Measurements from ENCODE around the gene PARP15.
"Not testable (repeated sequence)": the region's sequence is repeated elsewhere in the genome, so short reads cannot be mapped to it uniquely, and the experiment has no call there.

PARP15 gene

DNA sequence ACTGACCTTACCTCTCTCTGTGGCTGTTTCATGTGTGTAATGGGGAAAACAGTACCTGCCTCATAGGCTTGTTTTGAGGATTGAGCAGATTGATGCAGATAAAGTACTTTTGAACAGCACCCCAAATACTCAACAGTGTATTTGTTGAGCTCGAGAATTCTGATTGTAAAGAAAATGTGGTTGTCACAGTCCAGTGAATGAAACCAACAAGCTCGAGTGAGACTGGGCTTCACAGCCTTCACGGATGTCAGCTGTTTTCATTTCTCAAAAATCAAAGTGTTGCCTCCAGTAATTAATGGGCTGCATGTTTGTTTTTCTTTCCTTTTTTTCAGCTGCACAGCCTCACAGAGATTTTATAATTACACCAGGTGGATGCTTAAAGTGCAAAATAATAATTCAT is 43.7 kb downstream of the PARP15 start:
- no peak for DNase-seq

DNA sequence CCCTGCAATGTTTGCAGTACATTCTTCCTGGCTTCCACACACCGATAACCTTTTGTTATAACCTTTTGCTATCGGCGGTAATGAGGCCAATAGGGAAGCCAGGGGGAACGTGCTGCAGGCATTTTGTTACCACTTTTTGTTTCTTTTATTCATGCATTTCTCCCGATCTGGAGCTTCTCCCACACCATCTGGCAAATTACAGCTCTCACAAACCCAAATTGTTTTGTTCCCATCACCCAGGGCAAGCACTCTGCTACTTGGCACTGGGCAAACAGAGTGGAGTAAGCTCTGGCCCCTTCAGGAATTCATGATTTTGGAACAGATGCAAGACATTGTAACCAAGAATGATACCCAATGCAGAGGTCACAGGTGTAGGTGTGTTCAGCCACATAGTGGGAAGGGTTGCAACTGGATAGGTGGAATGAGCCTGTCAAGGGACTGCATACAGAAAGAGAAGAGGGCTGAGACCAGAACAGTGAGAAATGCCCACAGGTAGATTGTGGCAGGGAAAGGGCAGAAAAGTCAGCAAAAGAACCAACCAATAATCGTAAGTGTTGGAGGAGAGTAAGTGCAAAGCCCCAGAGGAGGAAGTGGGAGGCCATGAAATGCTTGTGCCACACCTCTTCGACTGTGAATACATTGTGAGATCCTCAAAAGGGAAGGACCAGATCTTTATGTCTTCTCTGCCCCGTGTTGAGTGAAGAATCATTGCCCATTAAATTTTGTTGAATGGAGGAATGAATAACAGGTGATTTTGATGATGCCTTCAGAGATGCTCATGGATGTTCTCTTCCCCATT is 45.8 kb downstream of the PARP15 start:
- DNase-seq: no peak

DNA sequence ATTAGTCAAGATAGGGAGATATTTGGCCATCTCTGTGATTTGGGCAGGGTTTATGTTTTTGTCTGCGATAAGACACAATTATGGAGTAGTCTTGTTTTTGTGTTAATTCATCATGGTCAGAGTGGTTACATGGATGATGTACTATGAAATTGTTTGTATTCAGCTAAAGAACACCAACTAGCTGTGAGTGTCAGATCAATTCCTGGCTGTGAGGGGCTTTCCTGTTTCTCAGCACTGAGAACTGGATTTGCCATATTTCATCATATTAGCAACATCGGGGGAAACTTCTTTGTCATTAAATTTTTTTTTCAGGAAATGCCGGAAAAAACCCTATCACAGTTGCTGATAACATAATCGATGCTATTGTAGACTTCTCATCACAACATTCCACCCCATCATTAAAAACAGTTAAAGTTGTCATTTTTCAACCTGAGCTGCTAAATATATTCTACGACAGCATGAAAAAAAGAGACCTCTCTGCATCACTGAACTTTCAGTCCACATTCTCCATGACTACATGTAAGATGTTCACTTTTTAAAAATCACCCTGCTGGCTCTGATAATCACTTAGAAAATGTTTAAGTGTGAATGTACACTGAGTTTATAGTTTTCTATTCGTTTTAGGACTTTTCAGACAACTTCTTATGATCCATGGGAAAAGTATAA is 49.2 kb downstream of the PARP15 start:
- DNase-seq: no peak

DNA sequence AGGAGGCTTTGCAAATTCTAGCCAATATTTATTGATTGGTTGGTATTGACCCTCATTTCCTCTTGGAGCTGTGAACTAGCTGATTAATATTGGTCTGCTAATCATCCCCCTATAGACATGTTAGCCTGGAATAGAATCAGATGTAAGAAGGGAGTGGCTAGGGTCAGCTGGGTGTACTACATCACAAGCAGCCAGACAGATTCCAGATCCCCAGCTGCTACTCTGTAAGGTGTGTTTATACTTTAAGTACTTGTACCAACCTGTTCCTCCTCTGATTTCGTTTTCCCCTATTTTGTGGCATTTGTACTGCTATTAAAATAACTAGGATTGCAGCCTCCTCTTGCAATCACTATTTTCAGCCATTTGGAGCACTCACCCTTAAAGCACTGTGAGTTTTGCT is 49.9 kb downstream of the PARP15 start:
- DNase-seq: no peak

DNA sequence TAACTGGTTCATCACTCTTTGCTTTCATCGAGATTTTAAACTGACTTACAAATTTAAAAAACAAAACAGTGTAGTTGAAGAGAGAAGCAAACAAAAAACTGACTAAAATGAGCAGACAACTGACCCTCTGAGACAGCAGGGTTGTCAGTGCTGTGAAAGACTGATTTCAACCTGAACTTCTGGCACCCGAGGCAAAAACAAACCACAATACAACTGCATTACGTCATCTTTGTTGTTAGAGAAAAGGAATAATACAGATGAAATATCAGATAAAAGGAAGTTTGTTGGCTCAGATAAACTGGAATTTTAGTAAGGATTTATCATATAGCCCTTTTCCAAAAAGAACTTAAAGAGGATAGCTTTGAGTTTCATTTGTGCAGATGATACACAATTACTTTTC is 51.1 kb downstream of the PARP15 start:
- DNase-seq: no peak

DNA sequence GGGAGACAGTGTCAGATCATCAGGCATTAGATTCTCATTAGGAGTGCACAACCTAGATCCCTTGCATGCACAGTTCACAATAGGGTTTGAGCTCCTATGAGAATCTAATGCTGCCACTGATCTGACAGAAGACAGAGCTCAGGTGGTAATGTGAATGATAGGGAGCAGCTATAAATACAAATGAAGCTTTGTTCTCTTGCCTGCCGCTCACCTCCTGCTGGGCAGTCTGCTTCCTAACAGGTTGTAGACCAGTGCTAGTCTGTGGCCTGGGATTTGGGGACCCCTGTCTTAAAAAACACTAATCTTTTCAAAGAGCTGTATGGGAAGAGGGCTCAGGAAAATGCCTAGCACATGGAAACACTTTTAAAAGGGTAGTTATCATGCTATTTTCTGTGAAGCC is 52.3 kb downstream of the PARP15 start:
- DNase-seq: no peak

DNA sequence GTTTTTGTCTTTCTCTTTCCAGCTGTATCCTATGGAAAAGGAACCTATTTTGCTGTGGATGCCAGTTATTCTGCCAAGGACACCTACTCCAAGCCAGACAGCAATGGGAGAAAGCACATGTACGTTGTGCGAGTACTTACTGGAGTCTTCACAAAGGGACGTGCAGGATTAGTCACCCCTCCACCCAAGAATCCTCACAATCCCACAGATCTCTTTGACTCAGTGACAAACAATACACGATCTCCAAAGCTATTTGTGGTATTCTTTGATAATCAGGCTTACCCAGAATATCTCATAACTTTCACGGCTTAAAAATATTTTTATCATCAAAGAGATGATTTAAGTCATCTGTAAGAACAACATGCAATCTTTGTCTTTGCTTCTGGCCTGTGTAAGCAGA is 58.3 kb downstream of the PARP15 start:
- DNase-seq: no peak

DNA sequence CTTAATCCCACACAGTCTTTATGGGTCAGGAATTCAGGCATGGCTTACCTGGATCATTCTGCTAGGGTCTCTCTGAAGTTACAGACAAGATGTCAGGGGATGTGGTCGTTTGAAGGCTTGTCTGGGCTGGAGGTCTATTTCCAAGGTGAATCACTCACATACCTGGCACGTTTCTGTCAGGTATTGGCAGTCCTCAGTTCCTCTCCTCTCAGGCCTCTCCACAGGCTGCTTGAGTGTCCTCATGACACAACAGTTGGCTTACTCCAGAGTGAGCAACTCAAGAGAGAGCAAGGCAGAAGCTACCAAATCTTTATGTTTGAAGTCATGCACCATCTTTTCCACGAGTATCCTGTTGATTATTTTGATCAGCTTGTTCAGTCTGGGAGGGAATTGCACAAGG is 59.2 kb downstream of the PARP15 start:
- no peak for DNase-seq

DNA sequence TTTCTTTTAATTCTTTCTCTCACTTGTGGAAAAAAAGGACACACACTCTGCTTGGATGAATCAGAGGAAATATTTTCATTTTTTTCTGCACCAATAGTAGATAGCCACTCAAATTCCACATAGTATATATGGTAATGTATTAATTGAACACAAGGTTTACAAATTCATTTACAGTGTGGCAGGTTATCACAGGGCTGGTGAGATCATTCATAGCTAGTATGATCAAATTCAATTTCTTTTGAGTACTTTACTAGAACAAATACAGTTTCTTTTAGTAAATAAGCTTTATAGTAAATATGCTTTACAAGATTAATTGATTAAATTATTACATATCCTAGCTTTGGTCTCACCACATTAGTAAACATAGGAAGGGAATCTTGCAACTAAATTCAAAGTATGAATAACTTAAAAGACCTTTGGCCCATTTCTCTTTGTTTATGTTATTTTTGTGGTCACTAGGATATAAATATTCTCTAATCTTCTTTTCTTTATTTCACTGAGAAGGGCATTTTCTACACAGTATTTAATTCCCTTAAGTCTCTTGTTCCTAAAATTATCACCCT is 63.1 kb downstream of the PARP15 start:
- DNase-seq: no peak

DNA sequence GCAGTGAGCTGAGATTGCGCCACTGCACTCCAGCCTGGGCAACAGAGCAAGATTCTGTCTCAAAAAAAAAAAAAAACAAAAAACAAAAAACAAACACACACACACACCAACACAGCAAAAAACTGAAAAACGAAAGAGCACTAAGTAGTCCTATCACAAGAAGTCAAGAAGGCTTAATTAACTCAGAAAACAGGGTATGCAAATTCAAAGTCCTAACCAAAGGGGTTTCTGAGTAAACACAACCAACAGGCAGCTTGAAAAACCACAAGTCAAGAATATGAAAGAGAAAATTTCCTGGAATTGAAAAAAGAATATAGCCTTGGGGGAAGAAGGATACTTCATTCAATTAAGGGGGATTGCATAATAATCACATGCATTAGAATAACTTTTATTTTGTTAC is 65.5 kb downstream of the PARP15 start:
- no peak for DNase-seq

DNA sequence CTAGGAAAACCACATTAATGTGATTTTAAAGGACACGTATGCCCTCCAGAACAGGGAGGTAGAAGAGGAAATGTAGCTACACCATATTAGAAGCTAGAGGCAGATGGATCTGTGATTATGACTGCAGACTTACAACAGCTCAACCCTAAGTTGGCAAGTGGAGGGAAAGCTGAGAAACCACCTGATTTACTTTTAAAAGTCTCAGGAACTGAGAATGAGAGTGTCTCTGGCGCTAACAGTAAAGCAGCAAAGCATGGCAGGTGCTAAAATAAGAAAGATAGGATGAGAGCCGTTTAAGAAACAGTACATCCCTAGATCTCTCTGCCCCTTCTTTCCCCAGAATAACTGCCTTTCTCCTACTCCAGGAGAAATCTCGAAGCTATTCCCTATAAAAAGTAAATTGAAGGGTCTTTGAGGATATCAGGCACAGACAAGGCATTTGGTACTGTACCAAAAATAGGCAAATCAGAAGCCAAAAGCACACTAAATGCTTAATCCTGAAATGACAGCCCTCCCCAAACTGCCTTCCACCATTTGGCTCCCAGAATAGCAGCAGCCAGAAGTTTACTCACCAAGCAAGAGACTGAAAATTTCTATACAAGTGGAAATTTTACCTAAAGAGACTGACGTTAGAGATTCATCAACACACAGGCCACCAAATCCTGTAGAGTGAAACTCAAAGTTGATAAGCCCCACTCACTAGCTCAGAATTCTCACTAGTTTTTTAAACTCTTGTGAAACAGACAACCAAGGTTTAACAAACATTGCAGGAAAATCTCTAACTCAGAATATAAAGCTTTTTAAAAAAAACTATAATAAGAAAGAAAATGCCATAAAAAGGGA is 68.9 kb downstream of the PARP15 start:
- no peak for DNase-seq

DNA sequence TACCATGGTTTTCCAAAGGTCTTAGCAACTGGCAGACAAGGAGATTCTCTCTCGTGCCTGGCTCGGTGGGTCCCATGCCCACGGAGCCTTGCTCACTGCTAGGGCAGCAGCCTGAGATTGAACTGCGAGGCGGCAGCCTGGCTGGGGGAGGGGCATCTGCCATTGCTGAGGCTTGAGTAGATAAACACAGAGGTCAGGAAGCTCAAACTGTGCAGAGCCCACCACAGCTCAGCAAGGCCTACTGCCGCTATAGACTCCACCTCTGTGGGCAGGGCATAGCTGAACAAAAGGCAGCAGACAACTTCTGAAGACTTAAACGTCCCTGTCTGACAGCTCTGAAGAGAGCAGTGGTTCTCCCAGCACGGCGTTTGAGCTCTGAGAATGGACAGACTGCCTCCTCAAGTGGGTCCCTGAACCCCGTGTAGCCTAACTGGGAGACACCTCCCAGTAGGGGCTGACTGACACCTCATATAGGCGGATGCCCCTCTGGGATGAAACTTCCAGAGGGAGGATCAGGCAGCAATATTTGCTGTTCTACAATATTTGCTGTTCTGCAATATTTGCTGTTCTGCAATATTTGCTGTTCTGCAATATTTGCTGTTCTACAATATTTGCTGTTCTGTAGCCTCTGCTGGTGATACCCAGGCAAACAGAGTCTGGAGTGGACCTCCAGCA is 73.9 kb downstream of the PARP15 start:
- DNase-seq: not testable (repeated sequence)

DNA sequence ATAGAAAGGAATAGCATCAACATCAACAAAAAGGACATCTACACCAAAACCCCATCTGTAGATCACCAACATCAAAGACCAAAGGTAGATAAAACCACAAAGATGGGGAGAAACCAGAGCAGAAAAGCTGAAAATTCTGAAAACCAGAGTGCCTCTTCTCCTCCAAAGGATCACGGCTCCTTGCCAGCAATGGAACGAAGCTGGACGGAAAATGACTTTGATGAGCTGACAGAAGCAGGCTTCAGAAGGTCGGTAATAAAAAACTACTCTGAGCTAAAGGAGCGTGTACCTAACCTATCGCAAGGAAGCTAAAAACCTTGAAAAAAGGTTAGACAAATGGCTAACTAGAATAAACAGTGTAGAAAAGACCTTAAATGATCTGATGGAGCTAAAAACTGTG is 74.5 kb downstream of the PARP15 start:
- not testable (repeated sequence) for DNase-seq

DNA sequence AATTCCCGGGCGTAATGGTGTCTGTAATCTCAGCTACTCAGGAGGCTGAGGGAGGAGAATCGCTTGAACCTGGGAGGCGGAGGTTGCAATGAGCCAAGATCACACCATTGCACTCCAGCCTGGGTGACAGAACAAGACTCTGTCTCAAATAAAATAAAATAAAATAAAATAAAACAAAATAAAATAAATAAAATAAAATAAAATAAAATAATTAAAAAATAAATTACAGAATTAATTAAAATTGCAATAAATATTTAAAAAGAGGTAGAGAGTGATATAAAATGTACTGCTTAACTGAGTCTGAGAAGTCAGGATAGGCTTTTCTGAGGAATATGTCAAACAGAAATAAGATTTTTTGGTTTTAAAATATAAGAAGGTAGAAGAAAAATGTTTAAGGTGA is 80.9 kb downstream of the PARP15 start:
- DNase-seq: not testable (repeated sequence)

DNA sequence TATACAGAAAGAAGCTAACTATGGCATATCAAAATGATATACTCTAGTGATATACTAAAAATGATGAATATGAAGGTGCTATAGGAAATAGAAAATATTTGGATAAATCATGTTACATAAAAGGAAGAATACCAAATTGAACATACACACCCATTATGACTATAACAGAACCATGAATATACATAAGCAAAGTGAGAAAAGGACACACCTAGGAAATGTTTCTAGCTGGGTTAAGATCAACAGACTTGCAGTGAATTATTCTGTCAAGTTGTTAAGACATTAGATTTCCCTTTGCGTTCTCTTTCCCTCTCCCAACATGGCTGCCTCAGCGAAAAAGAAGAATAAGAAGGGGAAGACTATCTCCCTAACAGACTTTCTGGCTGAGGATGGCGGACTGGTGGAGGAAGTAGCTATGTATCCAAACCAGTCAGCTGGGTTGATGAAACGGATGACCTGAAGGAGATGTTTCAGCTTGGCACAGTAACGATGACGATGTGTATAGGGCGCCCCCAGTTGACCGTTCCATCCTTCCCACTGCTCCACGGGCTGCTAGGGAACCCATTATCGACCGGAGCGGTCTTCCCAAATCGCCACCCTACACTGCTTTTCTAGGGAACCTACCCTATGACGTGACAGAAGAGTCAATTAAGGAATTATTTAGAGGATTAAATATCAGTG is 83.0 kb downstream of the PARP15 start:
- DNase-seq: no peak

DNA sequence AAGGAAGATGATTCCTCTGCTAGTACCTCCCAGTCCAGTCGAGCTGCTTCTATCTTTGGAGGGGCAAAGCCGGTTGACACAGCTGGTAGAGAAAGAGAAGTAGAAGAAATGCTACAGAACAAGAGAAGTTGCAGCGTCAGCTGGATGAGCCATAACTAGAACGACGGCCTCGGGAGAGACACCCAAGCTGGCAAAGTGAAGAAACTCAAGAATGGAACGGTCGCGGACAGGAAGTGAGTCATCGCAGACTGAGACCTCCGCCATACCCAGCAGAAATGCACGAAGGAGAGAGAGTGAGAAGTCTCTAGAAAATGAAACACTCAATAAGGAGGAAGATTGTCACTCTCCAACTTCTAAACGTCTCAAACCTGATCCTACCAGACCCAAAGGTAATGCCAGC is 84.2 kb downstream of the PARP15 start:
- no peak for DNase-seq

DNA sequence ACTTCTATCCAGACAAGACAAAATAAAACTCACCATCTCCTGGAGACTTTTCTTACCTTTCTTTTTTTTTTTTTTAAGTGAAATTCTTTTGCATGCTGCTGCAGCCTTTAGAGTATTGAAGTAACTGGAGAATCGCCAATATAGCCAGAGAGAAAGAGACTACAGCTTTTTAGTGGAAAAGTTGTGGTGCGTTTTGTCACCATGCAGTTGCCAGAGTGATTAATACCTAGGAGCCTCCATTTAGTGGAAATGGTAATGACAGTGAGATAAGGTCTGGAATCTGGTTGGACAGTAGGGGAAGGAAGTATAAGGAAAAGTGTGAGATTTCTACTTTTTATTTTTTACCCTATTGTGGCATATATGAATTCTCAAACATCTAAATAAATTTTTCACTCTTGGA is 85.1 kb downstream of the PARP15 start:
- no peak for DNase-seq

DNA sequence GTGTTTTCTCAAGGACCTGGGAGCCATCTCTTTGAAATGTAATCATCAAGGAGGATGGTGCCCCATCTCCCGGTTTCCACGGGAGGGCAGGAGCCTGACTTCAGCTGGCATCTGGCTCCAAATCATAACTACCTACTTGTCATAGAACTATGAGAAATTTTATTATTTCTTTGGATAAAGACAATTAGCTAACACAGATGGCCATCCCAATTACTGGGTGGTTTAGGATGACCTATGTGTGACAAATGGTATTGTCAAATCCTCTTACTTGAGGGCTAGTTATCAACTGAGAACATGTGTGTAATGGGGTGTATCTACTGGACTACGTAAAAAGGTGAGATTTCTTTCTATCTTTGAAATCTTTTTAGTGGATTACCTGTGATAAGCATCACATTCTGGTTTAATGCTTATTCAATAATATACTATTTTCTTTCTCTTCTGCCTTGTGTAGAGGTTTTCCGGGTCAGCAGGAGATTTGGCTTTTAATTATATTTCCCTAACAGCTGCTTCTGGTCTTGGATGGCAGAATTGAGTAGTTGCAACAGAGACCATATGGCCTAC is 87.9 kb downstream of the PARP15 start:
- DNase-seq: no peak

DNA sequence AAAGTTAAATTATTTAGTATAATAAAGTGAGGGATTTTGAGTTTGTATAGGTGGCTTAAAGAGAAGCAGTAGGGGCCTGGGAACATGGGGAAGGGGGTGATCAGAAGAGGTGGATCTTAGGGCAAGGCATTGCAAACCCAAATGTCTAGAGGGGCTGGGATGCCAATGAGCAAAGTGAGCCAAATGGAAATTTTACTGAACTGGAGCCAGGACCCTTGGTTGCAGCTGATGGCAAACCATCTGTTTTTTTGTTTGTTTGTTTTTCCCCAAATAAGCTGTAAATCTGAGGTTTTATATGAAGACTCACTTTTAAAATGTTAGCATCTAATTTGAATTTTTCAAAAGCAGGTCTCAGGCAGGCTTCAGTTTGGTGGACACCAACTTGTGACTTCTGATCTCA is 88.4 kb downstream of the PARP15 start:
- no peak for DNase-seq

DNA sequence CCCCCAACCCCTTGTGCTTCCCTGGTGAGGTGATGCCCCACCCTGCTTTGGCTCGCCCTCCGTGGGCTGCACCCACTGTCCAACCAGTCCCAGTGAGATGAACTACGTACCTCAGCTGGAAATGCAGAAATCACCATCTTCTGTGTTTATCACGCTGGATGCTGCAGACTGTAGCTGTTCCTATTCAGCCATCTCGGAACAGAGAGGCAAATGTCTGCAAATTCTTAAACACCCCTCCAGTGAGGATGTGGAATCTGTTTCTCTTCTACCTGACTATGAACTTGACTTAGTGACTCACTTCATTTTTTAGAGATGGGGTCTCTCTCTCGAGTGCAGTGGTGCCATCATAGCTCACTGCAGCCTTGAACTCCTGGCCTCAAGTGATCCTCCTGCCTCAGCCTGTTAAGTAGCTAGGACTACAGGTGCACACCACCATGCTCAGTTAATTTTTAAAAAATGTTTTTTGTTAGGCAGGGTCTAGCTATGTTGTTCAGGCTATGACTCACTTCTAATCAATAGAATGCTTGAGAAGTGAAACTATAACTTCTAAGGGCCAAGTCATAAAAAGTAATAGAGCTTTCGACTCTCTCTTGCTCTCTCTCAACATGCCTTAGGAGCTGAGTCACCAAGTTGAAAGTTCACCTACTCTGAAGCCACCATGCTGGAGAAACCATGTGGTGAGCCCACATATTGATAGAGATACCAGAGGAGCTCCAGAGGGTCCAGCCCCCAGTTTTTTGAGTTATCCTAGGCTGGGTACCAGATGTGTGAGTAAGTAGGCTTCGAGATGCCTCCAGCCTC is 91.7 kb downstream of the PARP15 start:
- DNase-seq: no peak

DNA sequence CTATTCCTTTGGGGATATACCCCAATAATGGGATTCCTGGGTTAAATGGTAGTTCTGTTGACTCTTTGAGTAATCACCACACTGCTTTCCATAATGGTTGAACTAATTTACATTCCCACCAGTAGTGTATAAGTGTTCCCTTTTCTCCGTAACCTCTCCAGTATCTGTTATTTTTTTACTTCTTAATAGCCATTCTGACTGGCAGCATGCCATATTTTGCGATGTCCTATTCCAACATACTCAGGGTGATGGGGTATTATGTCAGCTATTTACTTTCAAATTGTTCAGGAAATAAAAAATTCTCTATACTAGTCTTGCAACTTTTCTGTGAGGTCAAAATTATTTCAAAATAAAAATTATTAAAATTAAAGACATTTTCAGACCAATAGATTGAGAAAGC is 94.1 kb downstream of the PARP15 start:
- no peak for DNase-seq

Measured in activated T-cell treated with anti-CD3 and anti-CD28 coated beads for 4 hours (primary cell).